Glomerular endothelial cell (primary cell): ENCODE results near the gene SPDL1. TPM values are rescaled to one million over a fixed set of nuclear protein-coding genes. Genes with fewer than 3 reads are reported as not detected.

ENCODE experiments used
- total RNA-seq: library from RNA; depleted of rRNA; stranded (reverse); fragments of >200 nt; gene quantifications from 2 replicates; pipeline ENCODE4 v1.2.3, GENCODE V29; 2015

Gene SPDL1
- total RNA-seq, 1 donor from 2014 or later, result 23.6 TPM

Other genes starting within 250 kb of the SPDL1 start
- 1.2 and 1.5 TPM in 2 replicates for gene DOCK2, start 53.5 kb downstream of the SPDL1 start, total RNA-seq